Cardiac fibroblast (primary cell): ENCODE results near the gene RYR3.

Source experiments
- DNase-seq, 2 donors: peaks; one replicate each; pipeline versions ENCODE4 v3.0.0 to v3.0.0-alpha.2; 2010; ENCODE audit warnings: low read depth in 2 of 2
- H3K4me3 ChIP-seq, 2 donors: replicated peaks in 1 of 2; 1 replicate in 1 of 2; 2 replicates in 1 of 2; pipeline ENCODE4 v1.5.1; 2011; ENCODE audit warnings: low read depth in 2 of 2, low read length in 2 of 2, mild to moderate bottlenecking in 2 of 2, moderate library complexity in 1 of 2
- CTCF ChIP-seq: IDR thresholded peaks from one replicate; pipeline ENCODE4 v1.5.1; 2011; ENCODE audit warnings: low read depth, mild to moderate bottlenecking, low read length, inconsistent platforms

Gene RYR3

DNA sequence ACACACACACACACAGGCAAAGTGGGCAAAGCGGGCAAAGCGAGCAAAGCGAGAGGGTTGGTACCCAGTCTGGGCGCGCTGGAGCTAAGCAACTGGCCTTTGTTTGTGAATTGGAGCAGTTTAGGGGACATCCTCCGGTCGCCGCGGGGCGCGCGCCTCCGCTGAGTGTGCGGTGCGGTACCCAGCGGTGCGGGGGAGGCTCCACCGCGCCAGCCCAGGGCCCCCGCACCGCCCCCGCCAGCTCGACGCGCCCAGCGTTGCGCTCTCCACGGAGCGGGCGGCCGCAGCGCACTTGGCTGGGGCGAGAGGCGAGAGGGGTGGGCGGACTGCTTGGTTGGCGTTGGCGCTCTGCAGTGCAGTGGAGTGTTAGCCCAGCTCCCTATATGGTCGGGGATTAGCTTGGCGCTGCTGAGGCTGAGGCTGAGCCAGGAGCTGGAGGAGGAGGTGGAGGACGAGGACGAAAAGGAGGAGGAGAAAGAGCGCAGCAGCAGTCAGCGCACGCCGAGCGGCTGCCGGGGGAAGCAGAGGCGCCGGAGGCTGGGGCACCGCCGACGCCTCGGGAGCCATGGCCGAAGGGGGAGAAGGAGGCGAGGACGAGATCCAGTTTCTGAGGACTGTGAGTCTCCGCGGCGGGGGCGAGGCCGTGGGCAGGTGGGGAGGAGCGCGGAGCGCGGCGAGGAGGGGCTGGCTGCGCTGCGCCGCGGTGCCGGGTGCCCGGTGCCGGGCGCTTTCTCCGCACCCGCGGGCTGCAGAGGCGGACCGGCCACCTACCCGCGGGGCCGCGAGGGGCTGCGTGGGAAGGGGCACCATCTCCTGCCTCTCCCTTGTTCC is at the start of gene RYR3:
RYR3 (plus strand) TSS at position 487 of the 831 bp plus-strand sequence; CDS start at position 566, 79 bp downstream.
- no peak for TF ChIP-seq CTCF
- no peak within 1 kb of the TSS for H3K4me3 ChIP-seq

DNA sequence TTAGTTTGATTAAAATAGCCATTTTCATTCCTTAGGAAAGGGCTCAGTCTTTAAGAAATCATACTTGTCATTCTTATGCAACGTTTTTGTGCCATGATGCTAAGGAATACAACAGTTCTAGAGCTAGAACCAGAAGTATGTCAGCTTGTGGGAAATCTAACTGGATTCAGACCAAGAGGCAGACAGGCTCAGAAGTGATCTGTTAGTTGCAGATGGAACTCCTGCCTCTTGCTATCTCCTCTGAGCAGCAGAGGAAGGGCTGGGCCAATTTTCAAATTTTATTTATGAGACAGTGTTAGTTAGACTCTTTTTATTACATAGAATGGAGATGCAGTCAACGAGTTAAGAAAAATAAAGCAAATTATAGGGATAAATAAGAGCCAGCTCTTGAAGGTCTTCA is 48.5 kb upstream of the RYR3 start:
- no peak for DNase-seq
- no peak for TF ChIP-seq CTCF
- H3K4me3 ChIP-seq, result no peak overlapping the region

More for the DNA sequence above, at the start of gene RYR3:
- peak; percentile 6 to 22 for DNase-seq

GRCh38 chr15:33277689-33278088 is 33.1 kb upstream of the RYR3 start:
- no peak overlapping the region for H3K4me3 ChIP-seq
- DNase-seq, result no peak
- no peak for TF ChIP-seq CTCF

DNA sequence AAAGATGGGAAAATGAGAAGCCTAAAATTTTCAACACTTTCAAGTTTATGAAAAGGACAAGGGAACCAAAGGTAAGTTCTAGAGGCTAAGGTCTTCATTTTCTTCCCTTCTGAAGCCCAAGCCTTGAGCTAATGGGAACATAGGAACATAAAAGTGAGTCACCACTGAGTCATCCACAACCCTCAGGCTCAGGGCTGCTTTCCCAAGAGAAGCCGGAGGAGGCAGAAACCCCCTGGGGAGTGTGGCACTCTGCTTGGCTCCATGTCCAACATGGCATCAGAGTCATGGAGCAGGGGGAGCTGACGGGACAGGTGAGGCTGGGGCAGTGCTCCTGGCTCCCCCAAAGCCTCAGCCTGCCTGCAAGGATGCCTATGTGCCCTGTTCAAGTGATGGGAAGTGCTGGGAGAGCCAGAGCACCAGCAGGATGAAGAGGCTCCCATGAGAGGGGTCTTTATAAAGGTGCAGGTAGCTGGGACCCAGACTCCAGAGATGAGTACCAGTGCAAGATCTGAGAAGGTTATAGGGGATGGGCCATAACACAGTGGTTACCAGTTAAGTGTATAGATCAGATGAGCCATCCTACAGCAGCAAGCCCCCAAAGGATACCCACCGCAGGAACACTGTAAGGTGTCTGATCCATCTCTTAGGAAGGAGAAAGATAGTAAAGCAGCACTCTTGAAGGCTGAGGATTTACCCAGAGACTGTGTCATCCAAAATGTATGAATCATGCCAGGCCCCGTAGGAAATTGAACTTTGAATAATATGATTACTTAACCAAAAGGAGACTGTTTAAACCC is 31.8 kb upstream of the RYR3 start:
- peak; percentile 35 for TF ChIP-seq CTCF
- no peak overlapping the region for H3K4me3 ChIP-seq
- DNase-seq, result peak; percentile 58 to 95

DNA sequence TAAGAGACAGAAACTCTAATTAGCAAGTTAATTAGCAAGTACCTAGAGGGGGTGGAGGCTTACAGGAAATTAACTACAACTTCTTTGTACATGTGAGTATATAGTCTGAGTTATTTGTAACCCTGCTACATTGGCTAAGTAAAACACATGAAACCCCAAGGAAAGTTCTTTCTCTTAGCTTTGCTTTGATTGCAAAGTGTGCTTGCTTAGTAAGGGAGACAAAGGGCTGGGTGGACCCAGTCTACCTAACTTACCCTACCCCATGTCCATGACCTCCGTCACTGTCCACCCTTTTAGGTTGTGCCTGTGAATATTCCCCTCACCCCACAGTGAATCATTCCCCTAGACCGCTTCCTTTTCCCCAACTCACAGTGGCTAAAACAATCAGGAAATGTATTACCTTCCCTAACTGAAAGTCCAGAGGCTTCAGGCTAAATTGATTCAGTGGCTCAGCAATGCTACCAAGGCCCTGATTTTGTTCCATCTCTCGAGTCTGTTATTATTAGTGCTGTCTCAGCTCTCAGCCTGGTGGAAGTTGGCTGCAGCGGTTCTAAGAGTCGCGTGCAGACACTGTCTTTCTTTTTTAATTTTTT is 31.1 kb upstream of the RYR3 start:
- peak in 1 of 2 donors; percentile 62 for DNase-seq
- H3K4me3 ChIP-seq, result no peak overlapping the region
- TF ChIP-seq CTCF, result no peak

- no peak for DNase-seq
- no peak for TF ChIP-seq CTCF
- no peak overlapping the region for H3K4me3 ChIP-seq
These were observed 28.3 kb upstream of the RYR3 start for GRCh38 chr15:33282226-33283020.
